SU-DHL-6 (cell line): ENCODE measurements around the gene ZSWIM3.

Experiments
- H2AFZ ChIP-seq: fragments of 200-600 bp; sonication (generic); 2 replicates; pipeline ENCODE4 v1.6.1; 2014; ENCODE audit warnings: low read depth, mild to moderate bottlenecking, moderate library complexity, mixed read lengths, antibody characterized with exemption, low read length; ENCODE audit not compliant: severe bottlenecking
- H3F3A ChIP-seq: fragments of 200-600 bp; shearing (Covaris generic); 2 replicates; pipeline ENCODE4 v1.6.0; 2016; ENCODE audit warnings: antibody characterized with exemption, mild to moderate bottlenecking; ENCODE audit not compliant: insufficient read depth
- H3K27ac ChIP-seq: fragments of 200-600 bp; sonication (generic); 2 replicates; pipeline ENCODE4 v1.5.1; 2016; ENCODE audit warnings: low read depth, mild to moderate bottlenecking, low read length, moderate library complexity, mixed read lengths
- H3K27me3 ChIP-seq: fragments of 200-600 bp; sonication (generic), shearing (Covaris generic); 2 replicates; pipeline ENCODE4 v1.6.0; 2014; ENCODE audit warnings: mild to moderate bottlenecking, low read length
- H3K36me3 ChIP-seq: fragments of 200-600 bp; sonication (generic); 2 replicates; pipeline ENCODE4 v1.6.1; 2014; ENCODE audit warnings: mild to moderate bottlenecking, low read length, mixed read lengths
- H3K4me2 ChIP-seq: fragments of 300-600, 200-600 bp; shearing (Covaris generic), sonication (generic); 2 replicates; pipeline ENCODE4 v1.6.0; 2014; ENCODE audit warnings: low read length, low read depth, mild to moderate bottlenecking; ENCODE audit not compliant: poor library complexity, severe bottlenecking
- H3K4me3 ChIP-seq: fragments of 200-600 bp; sonication (generic); 2 replicates; pipeline ENCODE4 v1.5.1; 2014; ENCODE audit warnings: antibody characterized with exemption, low read length, mild to moderate bottlenecking, mixed read lengths; ENCODE audit not compliant: insufficient read depth, poor library complexity, severe bottlenecking
- H3K79me2 ChIP-seq: fragments of 200-600 bp; sonication (generic); 2 replicates; pipeline ENCODE4 v1.6.1; 2014; ENCODE audit warnings: mild to moderate bottlenecking, low read length, moderate library complexity; ENCODE audit not compliant: insufficient read depth
- H3K9ac ChIP-seq: fragments of 200-600 bp; sonication (generic); 2 replicates; pipeline ENCODE4 v1.7.0; 2014; ENCODE audit warnings: mild to moderate bottlenecking, low read length
- H3K9me2 ChIP-seq: fragments of 200-600 bp; sonication (generic); replicated peaks from 2 replicates; pipeline ENCODE4 v1.6.1; 2014; ENCODE audit warnings: low read length; ENCODE audit not compliant: insufficient read depth
- H3K9me3 ChIP-seq: fragments of 200-600 bp; sonication (generic); 2 replicates; pipeline ENCODE4 v1.6.1; 2014; ENCODE audit warnings: low read length, mixed read lengths; ENCODE audit not compliant: insufficient read depth
- H4K20me1 ChIP-seq: fragments of 200-600 bp; sonication (generic); 2 replicates; pipeline ENCODE4 v1.6.1; 2014; ENCODE audit warnings: low read depth, mild to moderate bottlenecking, antibody characterized with exemption, low read length, moderate library complexity, mixed read lengths
- EZH2phosphoT487 ChIP-seq: fragments of 200-600 bp; sonication (generic), shearing (Covaris generic); conservative IDR thresholded peaks from 2 replicates; pipeline ENCODE4 v1.6.1; 2018; ENCODE audit warnings: mild to moderate bottlenecking, antibody characterized with exemption, low read length, moderate library complexity, mixed read lengths
- TF ChIP-seq, protein P1 (sequence below): fragments of 200-600 bp; sonication (generic); IDR thresholded peaks from one replicate; pipeline ENCODE4 v1.5.1; 2017; ENCODE audit warnings: antibody characterized with exemption, mild to moderate bottlenecking, low read length, moderate library complexity; ENCODE audit not compliant: insufficient read depth, poor library complexity, severe bottlenecking

Gene ZSWIM3

DNA sequence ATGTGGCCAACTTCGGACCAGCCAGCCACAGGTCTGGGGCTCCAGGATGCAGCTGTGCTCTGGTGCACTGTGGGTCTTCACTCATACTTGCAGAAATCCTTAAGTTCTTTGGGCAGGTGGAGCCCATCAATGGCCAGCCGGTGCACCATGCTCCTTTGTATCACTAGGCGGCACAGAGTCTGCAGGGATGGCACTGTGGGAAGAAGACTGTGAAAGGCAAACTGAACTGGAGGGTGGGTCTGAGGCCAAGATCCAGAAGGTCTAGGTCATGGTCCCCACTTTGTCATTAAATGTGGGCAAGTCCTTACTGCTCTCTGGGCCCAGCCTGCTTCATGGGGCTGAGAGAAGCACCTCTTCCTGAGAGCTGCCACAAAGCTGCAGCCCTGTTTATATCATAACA lies 31.3 kb downstream of the ZSWIM3 start:
- TF ChIP-seq EZH2phosphoT487: no peak
- TF ChIP-seq, protein P1, sequence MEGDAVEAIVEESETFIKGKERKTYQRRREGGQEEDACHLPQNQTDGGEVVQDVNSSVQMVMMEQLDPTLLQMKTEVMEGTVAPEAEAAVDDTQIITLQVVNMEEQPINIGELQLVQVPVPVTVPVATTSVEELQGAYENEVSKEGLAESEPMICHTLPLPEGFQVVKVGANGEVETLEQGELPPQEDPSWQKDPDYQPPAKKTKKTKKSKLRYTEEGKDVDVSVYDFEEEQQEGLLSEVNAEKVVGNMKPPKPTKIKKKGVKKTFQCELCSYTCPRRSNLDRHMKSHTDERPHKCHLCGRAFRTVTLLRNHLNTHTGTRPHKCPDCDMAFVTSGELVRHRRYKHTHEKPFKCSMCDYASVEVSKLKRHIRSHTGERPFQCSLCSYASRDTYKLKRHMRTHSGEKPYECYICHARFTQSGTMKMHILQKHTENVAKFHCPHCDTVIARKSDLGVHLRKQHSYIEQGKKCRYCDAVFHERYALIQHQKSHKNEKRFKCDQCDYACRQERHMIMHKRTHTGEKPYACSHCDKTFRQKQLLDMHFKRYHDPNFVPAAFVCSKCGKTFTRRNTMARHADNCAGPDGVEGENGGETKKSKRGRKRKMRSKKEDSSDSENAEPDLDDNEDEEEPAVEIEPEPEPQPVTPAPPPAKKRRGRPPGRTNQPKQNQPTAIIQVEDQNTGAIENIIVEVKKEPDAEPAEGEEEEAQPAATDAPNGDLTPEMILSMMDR: no peak
- no peak overlapping the region for H3K27ac ChIP-seq
- H3K4me3 ChIP-seq: no peak overlapping the region
- no peaks in the 10 kb centered on the region for H4K20me1 ChIP-seq
- H2AFZ ChIP-seq: no peak overlapping the region
- no peak overlapping the region for H3K9ac ChIP-seq
- no peak overlapping the region for H3K4me2 ChIP-seq
- no peaks in the 10 kb centered on the region for H3K27me3 ChIP-seq
- no peaks in the 10 kb centered on the region for H3K9me3 ChIP-seq
- no peaks in the 10 kb centered on the region for H3K9me2 ChIP-seq
- no peaks in the 10 kb centered on the region for H3K36me3 ChIP-seq
- no peaks in the 10 kb centered on the region for H3K79me2 ChIP-seq
- H3F3A ChIP-seq: no peaks in the 10 kb centered on the region

DNA sequence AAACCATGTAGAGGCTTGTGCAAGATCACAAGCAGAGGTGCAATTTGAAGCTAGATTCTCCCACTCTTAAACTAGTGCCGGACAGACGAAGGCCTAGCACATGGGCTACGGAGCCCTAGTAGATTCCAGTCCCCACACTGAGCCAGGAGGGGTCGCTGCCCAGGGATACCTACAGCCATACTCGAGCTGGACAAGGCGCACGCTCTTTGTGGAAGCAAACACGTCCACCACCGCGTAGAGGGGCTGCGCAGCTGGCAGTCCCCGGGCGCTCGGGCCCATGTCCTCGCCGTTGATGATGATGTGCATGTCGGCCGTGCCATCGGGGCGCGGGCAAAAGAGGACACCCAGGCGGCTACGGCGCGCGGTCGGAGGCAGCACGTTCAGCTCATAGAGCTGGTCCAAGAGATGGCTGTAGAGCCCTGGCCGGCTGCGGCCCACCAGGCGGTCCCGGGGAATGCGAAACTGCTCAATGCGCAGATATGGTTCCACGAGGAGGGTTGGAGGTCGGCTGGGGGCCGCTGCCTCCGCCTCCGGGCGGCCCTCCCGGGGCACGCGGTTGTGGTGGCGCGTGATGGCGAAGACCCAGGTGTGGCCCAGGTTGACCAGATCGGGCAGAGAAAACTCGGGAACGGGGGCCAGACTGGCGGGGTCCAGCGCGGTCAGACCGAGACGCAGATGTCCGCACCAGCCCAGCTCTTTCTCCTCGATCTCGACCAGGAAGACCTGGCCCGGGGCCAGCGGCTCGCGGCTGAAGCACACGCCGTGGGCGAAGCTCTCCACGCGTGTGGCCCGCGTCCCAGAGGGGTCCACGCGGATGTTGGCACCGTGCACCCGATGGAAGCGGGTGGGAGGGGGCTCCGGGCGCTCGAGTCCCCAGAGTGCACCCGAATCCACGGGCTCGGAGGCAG lies 32.9 kb downstream of the ZSWIM3 start:
- H3K9me3 ChIP-seq: no peaks in the 10 kb centered on the region
- no peaks in the 10 kb centered on the region for H3K79me2 ChIP-seq
- TF ChIP-seq, protein P1: no peak
- TF ChIP-seq EZH2phosphoT487: no peak
- H3K4me2 ChIP-seq: peak overlapping the region; percentile 65
- H3K9ac ChIP-seq: peak overlapping the region; percentile 81
- H3K27me3 ChIP-seq: no peaks in the 10 kb centered on the region
- peak overlapping the region; percentile 86 for H3K4me3 ChIP-seq
- H4K20me1 ChIP-seq: no peaks in the 10 kb centered on the region
- no peaks in the 10 kb centered on the region for H3F3A ChIP-seq
- peak overlapping the region; percentile 93 for H2AFZ ChIP-seq
- no peaks in the 10 kb centered on the region for H3K36me3 ChIP-seq
- H3K27ac ChIP-seq: peak overlapping the region; percentile 45
- H3K9me2 ChIP-seq: no peaks in the 10 kb centered on the region

DNA sequence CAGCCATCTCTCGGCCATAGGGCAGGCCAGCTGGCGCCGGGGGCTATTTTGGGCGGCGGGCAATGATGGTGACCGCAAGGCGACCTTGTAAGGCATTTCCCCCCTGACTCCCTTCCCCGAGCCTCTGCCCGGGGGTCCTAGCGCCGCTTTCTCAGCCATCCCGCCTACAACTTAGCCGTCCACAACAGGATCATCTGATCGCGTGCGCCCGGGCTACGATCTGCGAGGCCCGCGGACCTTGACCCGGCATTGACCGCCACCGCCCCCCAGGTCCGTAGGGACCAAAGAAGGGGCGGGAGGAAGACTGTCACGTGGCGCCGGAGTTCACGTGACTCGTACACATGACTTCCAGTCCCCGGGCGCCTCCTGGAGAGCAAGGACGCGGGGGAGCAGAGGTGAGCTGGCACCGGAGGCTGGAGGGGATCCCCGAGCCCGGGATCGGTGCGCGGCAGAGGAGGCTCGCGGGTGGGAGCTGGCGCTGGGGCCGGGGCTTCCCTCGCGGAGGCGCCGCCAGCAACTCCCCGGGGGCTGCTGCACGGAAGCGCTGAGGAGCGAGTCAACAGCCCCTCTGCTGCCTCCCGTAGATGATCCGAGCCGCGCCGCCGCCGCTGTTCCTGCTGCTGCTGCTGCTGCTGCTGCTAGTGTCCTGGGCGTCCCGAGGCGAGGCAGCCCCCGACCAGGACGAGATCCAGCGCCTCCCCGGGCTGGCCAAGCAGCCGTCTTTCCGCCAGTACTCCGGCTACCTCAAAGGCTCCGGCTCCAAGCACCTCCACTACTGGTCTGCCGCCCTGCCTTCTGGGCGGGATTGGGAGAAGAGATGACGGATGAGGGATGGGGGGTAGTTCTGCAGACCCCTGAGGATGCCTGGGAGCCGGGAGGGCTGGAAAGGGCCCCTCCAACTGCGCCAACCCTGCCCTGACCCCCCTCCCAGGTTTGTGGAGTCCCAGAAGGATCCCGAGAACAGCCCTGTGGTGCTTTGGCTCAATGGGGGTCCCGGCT lies 33.9 kb downstream of the ZSWIM3 start, which contains the start of the genes CTSA and NEURL2:
Gene CTSA (plus strand): TSS at position 351 of the 999 bp plus-strand sequence. CDS start 234 bp downstream, at position 585.
Gene NEURL2 (minus strand): TSS at position 224 of the 999 bp plus-strand sequence. CDS start 217 bp downstream, at position 7.
- peak within 1 kb of the TSS; percentile 86 for H3K4me3 ChIP-seq
- H3F3A ChIP-seq: no peaks in the 10 kb centered on the region
- H3K9ac ChIP-seq: peak within 1 kb of the TSS; percentile 81
- TF ChIP-seq, protein P1: no peak
- TF ChIP-seq EZH2phosphoT487: no peak
- H3K9me3 ChIP-seq: no peaks in the 10 kb centered on the region
- peak within 1 kb of the TSS; percentile 65 for H3K4me2 ChIP-seq
- no peaks in the 10 kb centered on the region for H3K36me3 ChIP-seq
- H4K20me1 ChIP-seq: no peaks in the 10 kb centered on the region
- no peaks in the 10 kb centered on the region for H3K27me3 ChIP-seq
- no peaks in the 10 kb centered on the region for H3K9me2 ChIP-seq
- H3K79me2 ChIP-seq: no peaks in the 10 kb centered on the region
- H2AFZ ChIP-seq: peak within 1 kb of the TSS; percentile 93
- H3K27ac ChIP-seq: peak within 1 kb of the TSS; percentile 45
